Measurements from ENCODE around the gene POGLUT2.
A peak's percentile ranks its signal among the peaks of the same experiment; 100 is the strongest.

The POGLUT2 gene

DNA sequence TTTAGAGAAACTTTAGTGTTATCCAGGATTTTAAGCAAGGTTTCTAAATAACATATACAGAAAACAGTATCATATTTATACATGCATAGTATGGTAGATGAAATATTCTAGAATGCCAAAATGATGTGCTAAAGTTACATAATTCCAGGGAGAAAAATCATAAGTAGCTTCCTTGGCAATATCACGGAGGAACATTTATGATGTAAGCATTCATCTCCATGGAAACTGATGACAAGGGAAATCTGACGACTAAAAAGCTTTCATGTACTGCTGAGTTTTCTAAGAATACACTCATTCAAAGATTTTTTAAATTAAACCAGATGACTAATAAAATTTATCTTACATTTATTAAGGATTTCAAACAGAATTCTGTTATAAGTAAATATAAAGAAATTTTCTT, 29.9 kb downstream of the POGLUT2 start:
- H3K4me3 ChIP-seq (ENCODE audit: low read depth, low read length), result no peak overlapping the region
- TF ChIP-seq, protein P1, sequence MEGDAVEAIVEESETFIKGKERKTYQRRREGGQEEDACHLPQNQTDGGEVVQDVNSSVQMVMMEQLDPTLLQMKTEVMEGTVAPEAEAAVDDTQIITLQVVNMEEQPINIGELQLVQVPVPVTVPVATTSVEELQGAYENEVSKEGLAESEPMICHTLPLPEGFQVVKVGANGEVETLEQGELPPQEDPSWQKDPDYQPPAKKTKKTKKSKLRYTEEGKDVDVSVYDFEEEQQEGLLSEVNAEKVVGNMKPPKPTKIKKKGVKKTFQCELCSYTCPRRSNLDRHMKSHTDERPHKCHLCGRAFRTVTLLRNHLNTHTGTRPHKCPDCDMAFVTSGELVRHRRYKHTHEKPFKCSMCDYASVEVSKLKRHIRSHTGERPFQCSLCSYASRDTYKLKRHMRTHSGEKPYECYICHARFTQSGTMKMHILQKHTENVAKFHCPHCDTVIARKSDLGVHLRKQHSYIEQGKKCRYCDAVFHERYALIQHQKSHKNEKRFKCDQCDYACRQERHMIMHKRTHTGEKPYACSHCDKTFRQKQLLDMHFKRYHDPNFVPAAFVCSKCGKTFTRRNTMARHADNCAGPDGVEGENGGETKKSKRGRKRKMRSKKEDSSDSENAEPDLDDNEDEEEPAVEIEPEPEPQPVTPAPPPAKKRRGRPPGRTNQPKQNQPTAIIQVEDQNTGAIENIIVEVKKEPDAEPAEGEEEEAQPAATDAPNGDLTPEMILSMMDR (conservative IDR thresholded peaks at IDR 0.05; ENCODE audit: low read depth, low read length), result no peak
- peak; percentile 18 for DNase-seq (ENCODE audit: low read depth)

DNA sequence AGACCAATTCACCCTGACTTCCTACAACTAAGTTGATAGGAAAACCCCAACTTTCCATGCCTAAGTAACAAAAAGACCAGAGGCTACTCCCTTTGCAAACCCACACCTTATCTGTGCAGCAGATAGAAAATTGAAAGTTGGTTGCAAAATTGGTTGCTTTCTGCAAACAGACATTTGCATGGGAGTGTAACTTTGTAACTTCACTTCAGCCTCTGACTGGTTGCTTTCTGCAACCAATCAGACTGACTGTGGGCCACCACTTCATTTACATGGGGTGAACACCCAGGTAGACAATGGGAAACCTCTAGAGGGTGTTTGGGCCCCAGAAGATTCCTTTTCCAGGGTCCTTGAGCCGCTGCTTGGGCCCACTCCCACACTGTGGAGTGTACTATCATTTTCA, 35.0 kb downstream of the POGLUT2 start:
- TF ChIP-seq, protein P1 (conservative IDR thresholded peaks at IDR 0.05; ENCODE audit: low read depth, low read length), result no peak
- no peak for DNase-seq (ENCODE audit: low read depth)

DNA sequence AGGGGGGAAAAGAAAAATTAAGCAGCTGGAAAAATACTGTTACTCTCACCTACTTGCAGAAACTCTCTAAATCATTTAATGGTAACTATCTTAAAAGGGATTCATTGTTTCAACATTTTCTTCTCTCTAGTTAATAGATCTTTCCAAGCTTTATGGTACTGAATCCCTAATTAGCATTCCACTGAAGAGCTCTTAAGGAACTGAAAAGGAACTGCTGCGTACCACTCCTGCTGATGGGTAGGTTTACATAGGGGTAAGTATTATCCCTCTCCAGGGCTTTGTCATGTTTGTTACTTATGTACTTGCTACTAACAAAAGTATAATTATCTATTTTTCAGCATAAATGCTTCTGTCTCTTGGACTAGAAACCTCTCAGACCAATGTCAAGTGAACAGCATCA, 37.7 kb downstream of the POGLUT2 start:
- no peak for DNase-seq (ENCODE audit: low read depth)
- TF ChIP-seq, protein P1 (conservative IDR thresholded peaks at IDR 0.05; ENCODE audit: low read depth, low read length), result no peak
- no peak overlapping the region for H3K4me3 ChIP-seq (ENCODE audit: low read depth, low read length)

More for the DNA sequence above, 35.0 kb downstream of the POGLUT2 start:
- H3K4me3 ChIP-seq (ENCODE audit: low read depth, low read length), result no peak overlapping the region

DNA sequence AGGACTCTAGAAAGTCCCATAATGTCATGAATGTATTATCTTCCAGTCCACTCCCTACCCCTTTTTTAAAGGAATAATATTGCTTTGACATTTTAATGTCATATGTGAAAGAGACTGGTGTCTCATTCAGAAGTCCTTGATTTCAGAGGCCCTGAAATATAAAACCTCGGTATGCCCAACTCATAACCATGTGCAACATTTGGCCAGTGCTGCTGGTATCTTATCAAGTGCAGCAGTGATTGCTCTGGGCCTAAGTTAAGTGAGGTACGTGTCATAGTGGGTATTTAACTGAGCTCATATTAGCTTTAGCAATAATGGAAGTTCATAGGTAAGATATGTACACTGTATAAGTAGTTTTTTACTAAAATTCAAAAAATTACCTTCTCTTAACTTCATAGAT, 39.9 kb downstream of the POGLUT2 start:
- H3K4me3 ChIP-seq (ENCODE audit: low read depth, low read length), result no peak overlapping the region
- TF ChIP-seq, protein P1 (conservative IDR thresholded peaks at IDR 0.05; ENCODE audit: low read depth, low read length), result no peak
- DNase-seq (ENCODE audit: low read depth), result no peak

DNA sequence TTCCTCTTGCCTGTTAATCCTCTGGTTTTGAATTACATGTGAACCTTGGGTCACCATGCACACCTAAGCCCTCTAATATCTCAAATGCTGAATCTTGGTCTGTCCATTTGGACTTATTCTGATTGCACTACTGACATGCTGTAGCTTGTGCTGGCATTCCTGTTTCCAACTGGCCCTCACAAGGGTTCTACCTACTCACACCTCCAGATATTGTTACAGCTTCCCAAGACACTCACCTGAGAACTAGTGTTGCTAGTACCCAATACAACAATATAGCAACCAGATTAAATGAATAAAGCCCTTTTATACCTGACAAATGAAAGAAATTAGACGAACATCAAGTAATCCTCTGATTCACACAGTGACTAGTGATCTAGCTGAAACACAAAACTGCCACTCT, 41.8 kb downstream of the POGLUT2 start:
- DNase-seq (ENCODE audit: low read depth), result no peak
- TF ChIP-seq, protein P1 (conservative IDR thresholded peaks at IDR 0.05; ENCODE audit: low read depth, low read length), result no peak
- no peak overlapping the region for H3K4me3 ChIP-seq (ENCODE audit: low read depth, low read length)

DNA sequence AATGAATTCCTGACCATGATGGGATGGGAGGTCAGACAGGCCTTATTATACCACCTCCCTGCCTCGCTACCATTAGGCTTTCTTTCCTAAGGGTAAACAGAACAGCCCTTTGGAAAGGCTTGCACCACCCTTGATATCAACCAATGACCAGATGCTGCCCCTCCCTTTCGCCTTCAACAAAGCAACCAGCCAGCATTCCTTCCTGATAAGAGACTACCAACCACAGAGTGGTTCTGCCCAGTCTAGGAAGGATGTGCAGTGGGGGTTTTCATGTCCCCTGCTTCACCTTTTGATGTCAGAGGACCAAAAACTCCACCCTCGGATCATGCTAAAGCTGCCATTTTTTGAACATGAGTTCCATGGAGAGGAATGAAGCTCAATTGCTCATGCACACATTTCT, 46.9 kb downstream of the POGLUT2 start:
- DNase-seq (ENCODE audit: low read depth), result no peak
- H3K4me3 ChIP-seq (ENCODE audit: low read depth, low read length), result no peak overlapping the region
- TF ChIP-seq, protein P1 (conservative IDR thresholded peaks at IDR 0.05; ENCODE audit: low read depth, low read length), result no peak

DNA sequence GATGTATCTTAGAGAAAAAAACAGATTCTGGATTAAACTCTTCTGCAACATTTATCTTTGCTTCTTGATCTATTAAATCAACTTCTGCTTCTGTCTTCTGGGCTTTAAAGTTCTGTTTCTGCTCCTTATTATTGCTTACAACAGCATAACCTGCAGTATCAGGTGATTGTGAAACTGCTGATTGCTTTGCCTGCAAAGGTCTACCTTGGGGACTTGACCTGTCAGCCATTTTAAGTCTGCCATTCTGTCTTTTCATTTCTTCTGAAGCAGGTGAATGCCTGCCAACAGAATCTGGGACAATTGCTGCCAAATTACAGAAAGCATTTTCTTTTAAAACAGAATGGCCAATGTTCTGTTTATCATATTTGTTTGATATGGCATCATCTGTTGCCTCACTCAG, 56.3 kb downstream of the POGLUT2 start:
- TF ChIP-seq, protein P1 (conservative IDR thresholded peaks at IDR 0.05; ENCODE audit: low read depth, low read length), result no peak
- DNase-seq (ENCODE audit: low read depth), result no peak
- no peak overlapping the region for H3K4me3 ChIP-seq (ENCODE audit: low read depth, low read length)
